Heart left ventricle (tissue), 13 donors: ENCODE measurements around the gene PRDM16.

ENCODE experiments used
- POLR2A ChIP-seq, 2 donors: fragments of 450-650 bp; IDR thresholded peaks; one replicate each; pipeline ENCODE4 v1.6.1; 2017; ENCODE audit warnings: antibody characterized with exemption in 2 of 2, mild to moderate bottlenecking in 2 of 2, moderate library complexity in 2 of 2
- TF ChIP-seq, protein P1 (sequence below), 12 donors: fragments of 200-600 bp; sonication (generic) in 4 of 12; IDR thresholded peaks; one replicate each; pipeline versions ENCODE4 v1.5.0 to v1.8.0; 2018 to 2022; ENCODE audit warnings: antibody characterized with exemption in 12 of 12, mild to moderate bottlenecking in 5 of 12
- donor health status: ischemic (EF 13 %, LVEDD 7.1; RV severe dilation, severe dysfunction).
- donor health status: DM: no; HTN: yes; CAD: no.
- donor health status: DM: no; HTN: no; CAD: no.
- donor health status: ischemic (EF 25% LVEDD 6.9; RV normal size, moderate dysfunction).
- donor health status: ischemic (EF 25% LVEDD 5.7; RV mildly dilated, moderate dysfunction).
- donor health status: ischemic (EF 35%, LVEDD 5.7; RV mildly dilated, moderate dysfunction).
- donor health status: nonischemic (EF 11% LVEDD 7.7; RV severe dilation, severe dysfunction).
- donor health status: DM: yes; HTN: yes; CAD: no.
- donor health status: PGD.
- donor health status: ischemic (EF 29% LVEDD 5.4; RV normal size, mild dysfunction).
- donor health status: nonischemic (EF 23%, LVEDD 6.1; RV moderate dilation, normal function).

DNA sequence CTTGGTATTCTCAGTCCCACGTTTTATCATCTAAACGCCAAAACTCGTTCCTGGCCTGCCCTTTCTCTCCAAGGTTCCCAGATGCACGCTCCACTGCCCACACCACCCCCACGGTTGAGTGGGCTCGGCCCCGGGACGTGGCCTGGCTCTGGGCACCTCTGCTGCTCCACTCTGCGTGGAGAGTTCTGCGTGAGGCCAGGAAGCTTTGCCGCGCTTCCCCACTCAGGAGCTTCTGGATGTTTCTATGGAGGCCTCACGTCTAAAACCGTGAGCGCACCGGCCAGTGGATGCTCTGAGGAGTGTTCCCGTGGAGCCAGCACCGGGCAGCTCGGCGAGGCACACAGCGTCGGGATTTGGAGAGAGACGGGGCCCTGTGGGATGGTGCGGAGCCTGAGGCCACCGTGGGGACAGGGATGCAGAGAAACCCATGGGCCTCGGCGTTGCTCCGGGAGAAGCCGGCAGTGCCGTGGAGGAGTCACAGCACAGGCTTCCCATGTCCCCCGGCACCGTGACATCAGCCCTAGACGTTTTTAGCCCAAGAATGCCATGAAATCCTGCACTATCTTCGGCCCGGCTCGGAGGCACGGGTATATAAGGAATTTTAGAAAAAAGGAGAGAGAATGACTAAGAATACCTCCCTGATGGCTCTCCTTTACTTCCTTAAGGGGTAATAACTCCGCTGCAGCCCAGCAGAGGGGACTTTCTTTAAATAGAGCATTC, 125.9 kb downstream of the PRDM16 start:
- TF ChIP-seq, protein P1, sequence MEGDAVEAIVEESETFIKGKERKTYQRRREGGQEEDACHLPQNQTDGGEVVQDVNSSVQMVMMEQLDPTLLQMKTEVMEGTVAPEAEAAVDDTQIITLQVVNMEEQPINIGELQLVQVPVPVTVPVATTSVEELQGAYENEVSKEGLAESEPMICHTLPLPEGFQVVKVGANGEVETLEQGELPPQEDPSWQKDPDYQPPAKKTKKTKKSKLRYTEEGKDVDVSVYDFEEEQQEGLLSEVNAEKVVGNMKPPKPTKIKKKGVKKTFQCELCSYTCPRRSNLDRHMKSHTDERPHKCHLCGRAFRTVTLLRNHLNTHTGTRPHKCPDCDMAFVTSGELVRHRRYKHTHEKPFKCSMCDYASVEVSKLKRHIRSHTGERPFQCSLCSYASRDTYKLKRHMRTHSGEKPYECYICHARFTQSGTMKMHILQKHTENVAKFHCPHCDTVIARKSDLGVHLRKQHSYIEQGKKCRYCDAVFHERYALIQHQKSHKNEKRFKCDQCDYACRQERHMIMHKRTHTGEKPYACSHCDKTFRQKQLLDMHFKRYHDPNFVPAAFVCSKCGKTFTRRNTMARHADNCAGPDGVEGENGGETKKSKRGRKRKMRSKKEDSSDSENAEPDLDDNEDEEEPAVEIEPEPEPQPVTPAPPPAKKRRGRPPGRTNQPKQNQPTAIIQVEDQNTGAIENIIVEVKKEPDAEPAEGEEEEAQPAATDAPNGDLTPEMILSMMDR (IDR thresholded peaks at IDR 0.05), result no peak
- no peak for TF ChIP-seq POLR2A (IDR thresholded peaks at IDR 0.05)
